NT2/D1 (cell line): Measurements from ENCODE around the gene AIFM1.

Experiments used
- YY1 ChIP-seq: IDR thresholded peaks from 2 replicates; pipeline ENCODE4 v1.6.1; 2011; ENCODE audit not compliant: insufficient read length, insufficient read depth
- ZNF274 ChIP-seq: IDR thresholded peaks from 2 replicates; pipeline ENCODE4 v1.6.1; 2011; ENCODE audit warnings: mild to moderate bottlenecking, low read depth, low read length

DNA sequence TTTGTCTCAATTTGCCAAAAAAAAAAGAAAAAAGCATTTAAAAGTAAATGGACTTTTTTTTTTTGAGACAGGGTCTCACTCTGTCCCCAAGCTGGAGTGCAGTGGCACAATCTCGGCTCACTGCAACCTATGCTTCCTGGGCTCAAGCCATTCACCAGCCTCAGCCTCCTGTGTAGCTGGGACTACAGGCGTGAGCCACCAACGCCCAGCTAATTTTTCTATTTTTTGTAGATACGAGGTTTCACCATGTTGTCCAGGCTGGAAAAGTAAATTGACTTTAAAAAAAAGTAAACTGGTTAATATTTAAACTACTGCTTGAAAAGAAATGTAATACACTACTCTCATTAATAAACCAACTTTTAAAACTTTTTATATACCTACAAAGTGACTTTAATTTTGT is 5.9 kb downstream of the AIFM1 start:
- no peak for TF ChIP-seq YY1
- no peak for TF ChIP-seq ZNF274
